Colonic mucosa (tissue), 4 donors: ENCODE data around the gene PDHB. TPM values are rescaled to one million over a fixed set of nuclear protein-coding genes. Genes with fewer than 3 reads are reported as not detected.

ENCODE experiments used
- DNase-seq: peaks from one replicate; pipeline ENCODE4 v3.0.0-alpha.2; 2020
- H3K27ac ChIP-seq: fragments of 200-600 bp; one replicate; pipeline ENCODE4 v1.8.0; 2021
- H3K27me3 ChIP-seq: fragments of 200-600 bp; one replicate; pipeline ENCODE4 v1.8.0; 2021
- H3K36me3 ChIP-seq: fragments of 200-600 bp; one replicate; pipeline ENCODE4 v1.8.0; 2021
- H3K4me1 ChIP-seq: fragments of 200-600 bp; one replicate; pipeline ENCODE4 v1.8.0; 2021; ENCODE audit warnings: mild to moderate bottlenecking
- H3K4me3 ChIP-seq: fragments of 200-600 bp; one replicate; pipeline ENCODE4 v1.8.0; 2021
- H3K9ac ChIP-seq, 2 donors: one replicate each; pipeline ENCODE4 v1.7.0; 2013; ENCODE audit warnings: control low read depth in 2 of 2, low read depth in 2 of 2, low read length in 2 of 2
- H3K9me3 ChIP-seq: fragments of 200-600 bp; one replicate; pipeline ENCODE4 v1.8.0; 2021
- intact Hi-C: fragments of 100-400 bp; cut with DNase I; formaldehyde crosslinking; loops from one replicate; pipeline ENCODE4 v1.14.1; 2022
- total RNA-seq, 2 donors: library from RNA; stranded (reverse); fragmentation: NEBNext Ultra II Directional in 1 of 2; extraction: Animal tissue kit (Norgen Biotek cat#: 25700) in 1 of 2; gene quantifications; one replicate each; pipeline ENCODE4 v1.2.1, GENCODE V29; 2021
- TF ChIP-seq, protein P1 (sequence below): fragments of 200-600 bp; IDR thresholded peaks from one replicate; pipeline ENCODE4 v1.8.0; 2022; ENCODE audit warnings: antibody characterized with exemption, mild to moderate bottlenecking
- donor health status: healthy.
- donor health status: DM: no; HTN: no; CAD: no.
- donor health status: DM: no; HTN: no; CAD: no.

The PDHB gene
- total RNA-seq, 2 donors from 2014 or later, result 66.9 to 87.4 TPM

DNA sequence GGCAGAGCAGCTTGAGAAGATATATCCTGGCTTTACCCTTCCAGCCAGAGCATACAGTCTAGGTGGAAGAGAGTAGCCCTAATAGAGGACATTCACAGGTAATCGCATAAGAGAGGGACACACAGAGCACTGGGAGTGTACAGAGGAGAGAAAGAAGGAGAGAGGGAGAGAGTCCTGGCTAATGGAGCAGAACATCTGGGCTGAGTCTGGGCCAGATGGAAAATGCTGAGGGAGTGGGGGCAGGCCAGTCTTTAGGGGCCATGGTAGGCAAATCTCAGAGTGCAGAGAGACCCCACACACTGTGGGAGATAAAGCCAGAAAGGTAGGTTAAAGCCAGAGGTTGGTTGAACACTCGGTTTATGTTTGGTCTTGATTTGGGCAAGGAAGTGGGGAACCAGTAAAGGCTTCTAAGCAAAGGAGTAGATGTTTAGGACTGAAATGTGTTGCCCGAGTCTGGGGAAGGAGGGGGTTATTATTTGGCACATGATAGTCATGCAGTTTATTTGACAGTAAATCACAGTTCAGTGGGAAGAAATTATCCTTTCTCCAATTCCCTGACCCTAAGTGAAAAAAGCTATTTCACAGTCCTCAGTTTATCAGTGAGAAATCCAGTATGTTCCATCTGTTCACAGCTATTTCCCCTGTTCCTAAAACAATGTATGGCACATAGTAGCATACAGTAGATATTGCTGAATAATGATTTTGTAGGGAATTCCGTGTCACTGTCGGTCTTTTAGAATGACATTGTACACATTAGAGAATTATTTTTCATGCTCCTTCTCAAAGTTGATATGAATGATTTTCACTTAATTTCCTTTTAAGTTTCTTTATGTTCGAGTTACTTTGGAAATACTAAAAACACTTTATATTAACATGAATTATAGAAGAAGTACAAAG, 45.7 kb downstream of the PDHB start:
- Histone ChIP-seq H3K4me1 (no peaks in the 10 kb centered on the region), H3K9ac (no peak overlapping the region), H3K36me3 (no peaks in the 10 kb centered on the region), H3K27me3 (no peaks in the 10 kb centered on the region), H3K27ac (peak overlapping the region; percentile 10), H3K4me3 (no peak overlapping the region), H3K9me3 (no peaks in the 10 kb centered on the region)
- intact Hi-C loops, result no loop called here
- DNase-seq, result no peak
- TF ChIP-seq, protein P1, sequence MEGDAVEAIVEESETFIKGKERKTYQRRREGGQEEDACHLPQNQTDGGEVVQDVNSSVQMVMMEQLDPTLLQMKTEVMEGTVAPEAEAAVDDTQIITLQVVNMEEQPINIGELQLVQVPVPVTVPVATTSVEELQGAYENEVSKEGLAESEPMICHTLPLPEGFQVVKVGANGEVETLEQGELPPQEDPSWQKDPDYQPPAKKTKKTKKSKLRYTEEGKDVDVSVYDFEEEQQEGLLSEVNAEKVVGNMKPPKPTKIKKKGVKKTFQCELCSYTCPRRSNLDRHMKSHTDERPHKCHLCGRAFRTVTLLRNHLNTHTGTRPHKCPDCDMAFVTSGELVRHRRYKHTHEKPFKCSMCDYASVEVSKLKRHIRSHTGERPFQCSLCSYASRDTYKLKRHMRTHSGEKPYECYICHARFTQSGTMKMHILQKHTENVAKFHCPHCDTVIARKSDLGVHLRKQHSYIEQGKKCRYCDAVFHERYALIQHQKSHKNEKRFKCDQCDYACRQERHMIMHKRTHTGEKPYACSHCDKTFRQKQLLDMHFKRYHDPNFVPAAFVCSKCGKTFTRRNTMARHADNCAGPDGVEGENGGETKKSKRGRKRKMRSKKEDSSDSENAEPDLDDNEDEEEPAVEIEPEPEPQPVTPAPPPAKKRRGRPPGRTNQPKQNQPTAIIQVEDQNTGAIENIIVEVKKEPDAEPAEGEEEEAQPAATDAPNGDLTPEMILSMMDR, result no peak

DNA sequence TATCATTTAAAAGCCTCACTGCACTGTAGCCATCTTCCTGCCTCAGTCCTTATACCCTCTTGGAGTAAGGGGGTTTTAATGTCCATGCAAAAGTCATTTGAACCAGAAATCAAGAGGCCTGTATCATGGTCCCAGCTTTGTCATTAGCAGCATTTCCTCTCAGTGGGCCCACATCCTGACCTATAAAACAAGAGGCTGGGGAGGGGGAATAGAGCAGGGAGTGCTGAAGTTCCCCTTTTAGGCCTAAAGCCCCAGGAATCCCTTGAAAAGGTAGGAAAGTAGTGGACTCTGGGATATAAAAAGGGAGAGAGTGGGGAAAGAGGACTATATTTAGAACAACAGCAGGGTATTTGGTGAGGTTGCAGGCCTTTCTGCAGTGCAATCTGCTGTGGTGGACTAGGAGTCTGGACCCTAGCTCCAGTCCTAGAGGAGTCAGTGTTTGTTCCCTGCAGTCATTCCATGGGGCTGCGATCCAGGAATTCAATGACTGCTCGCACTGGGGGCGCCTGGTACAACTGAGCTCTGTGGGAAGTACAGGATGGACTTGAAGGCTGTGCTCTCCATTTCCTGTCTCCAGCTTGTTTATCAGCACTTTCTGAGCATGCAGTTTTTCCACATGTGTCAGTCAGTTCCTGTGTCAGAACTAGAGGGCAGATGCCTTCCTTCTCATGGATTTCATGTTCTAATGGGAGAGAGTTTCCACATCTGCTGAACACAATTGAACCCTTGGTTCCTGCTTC, 46.8 kb downstream of the PDHB start:
- no peak overlapping the region for H3K4me3 ChIP-seq
- H3K36me3 ChIP-seq, result no peaks in the 10 kb centered on the region
- H3K27ac ChIP-seq, result peak overlapping the region; percentile 10
- DNase-seq, result peak; percentile 28
- no peak overlapping the region for H3K9ac ChIP-seq
- intact Hi-C loops, result no loop called here
- no peaks in the 10 kb centered on the region for H3K9me3 ChIP-seq
- no peaks in the 10 kb centered on the region for H3K27me3 ChIP-seq
- TF ChIP-seq, protein P1, result no peak
- no peaks in the 10 kb centered on the region for H3K4me1 ChIP-seq

DNA sequence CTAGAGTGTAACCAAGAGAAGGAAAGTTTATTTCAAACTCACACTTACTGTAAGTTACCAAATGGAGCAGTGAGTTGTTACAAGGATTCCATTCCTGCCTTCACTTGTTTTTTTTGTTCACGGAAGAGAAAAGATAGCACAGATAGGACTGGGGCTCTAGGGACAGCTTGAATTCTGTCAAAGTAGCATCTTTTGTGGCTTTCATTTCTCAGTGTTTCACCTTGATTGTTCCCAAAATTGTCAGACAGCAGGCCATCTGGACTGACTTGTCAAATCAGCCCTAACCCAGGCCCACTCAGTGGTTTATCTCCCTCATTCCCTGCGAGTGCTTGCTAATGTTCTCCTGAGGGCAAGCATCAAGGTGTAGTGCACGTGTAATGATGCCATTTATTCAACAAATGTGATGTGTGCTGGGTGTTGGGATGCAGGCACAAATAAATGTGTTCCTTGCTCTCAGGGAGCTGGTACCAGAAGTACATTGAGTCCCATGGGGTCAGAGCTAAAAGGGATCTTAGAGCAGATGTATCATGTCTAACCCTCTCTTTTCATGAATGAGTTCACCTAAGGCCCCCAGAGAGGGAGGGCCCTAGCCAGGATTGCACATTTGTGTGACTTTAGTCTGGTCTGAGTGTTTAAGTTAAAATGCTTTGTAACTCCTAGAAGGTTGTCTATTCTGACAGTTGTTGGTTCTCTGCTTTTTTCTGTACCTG, 49.1 kb downstream of the PDHB start:
- intact Hi-C loops, result no loop called here
- Histone ChIP-seq H3K27me3 (no peaks in the 10 kb centered on the region), H3K9me3 (no peaks in the 10 kb centered on the region), H3K4me3 (no peak overlapping the region), H3K9ac (no peak overlapping the region), H3K4me1 (no peaks in the 10 kb centered on the region), H3K36me3 (no peaks in the 10 kb centered on the region), H3K27ac (peak overlapping the region; percentile 1)
- TF ChIP-seq, protein P1, result no peak
- DNase-seq, result no peak

DNA sequence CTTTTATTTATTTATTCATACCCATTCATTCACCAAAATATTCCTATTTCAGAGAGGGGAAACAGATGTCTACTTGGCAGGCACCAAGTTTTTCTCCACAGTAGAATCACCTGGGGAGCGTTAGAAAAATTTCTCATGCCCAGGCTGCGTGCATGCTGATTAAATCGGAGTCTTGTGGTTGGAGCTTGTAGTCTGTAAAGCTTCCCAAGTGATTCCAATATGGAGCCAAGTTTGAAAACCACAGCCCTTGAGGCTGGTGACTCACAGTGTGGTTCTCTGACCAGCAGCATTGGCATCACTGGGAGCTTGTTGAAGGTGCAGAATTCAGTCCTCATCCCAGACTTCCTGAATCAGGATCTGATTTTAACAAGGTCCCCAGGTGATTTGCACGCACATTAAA, 49.7 kb downstream of the PDHB start:
- intact Hi-C loops, result no loop called here
- Histone ChIP-seq H3K9ac (no peak overlapping the region), H3K4me3 (no peak overlapping the region), H3K36me3 (no peaks in the 10 kb centered on the region), H3K27me3 (no peaks in the 10 kb centered on the region), H3K9me3 (no peaks in the 10 kb centered on the region), H3K4me1 (no peaks in the 10 kb centered on the region), H3K27ac (peak overlapping the region; percentile 1)
- DNase-seq, result no peak
- TF ChIP-seq, protein P1, result no peak

DNA sequence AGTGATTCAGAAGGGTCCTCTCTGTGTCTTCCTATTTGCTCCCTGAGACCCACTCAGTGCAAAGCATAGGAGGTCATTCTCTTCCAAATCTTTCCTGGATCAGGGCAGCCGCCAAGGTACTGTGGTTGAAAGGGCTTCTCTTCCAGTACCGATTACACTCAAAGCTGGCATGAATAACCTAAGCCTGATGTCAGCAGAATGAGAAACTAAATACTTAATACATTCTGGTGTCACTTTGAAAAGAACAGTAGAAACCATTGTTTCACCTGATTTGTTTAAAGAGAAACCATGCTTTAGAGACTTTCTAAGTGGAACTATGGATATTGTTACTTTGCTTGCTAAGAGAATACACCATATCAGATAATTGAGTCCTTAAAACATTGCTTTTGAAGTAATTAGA, 50.2 kb downstream of the PDHB start:
- Histone ChIP-seq H3K4me1 (no peaks in the 10 kb centered on the region), H3K36me3 (no peaks in the 10 kb centered on the region), H3K27ac (peak overlapping the region; percentile 1), H3K27me3 (no peaks in the 10 kb centered on the region), H3K9ac (no peak overlapping the region), H3K4me3 (no peak overlapping the region), H3K9me3 (no peaks in the 10 kb centered on the region)
- intact Hi-C loops, result no loop called here
- DNase-seq, result no peak
- TF ChIP-seq, protein P1, result no peak
